OCI-LY7 (cell line): ENCODE measurements around the gene DLGAP5. TPM values are rescaled to one million over a fixed set of nuclear protein-coding genes. Genes with fewer than 3 reads are reported as not detected.
A peak's percentile ranks its signal among the peaks of the same experiment; 100 is the strongest.

Experiments used
- Bru-seq: library from RNA; stranded (reverse); fragments of 400-500 nt; gene quantifications from one replicate; lab custom pipeline; 2021; lab: Mats Ljungman, UMichigan
- BruChase-seq, 2 experiments: library from RNA; stranded (reverse); fragments of 400-500 nt; gene quantifications; one replicate each; lab custom pipeline; 2021; lab: Mats Ljungman, UMichigan
- BruUV-seq: library from RNA; stranded (reverse); fragments of 400-500 nt; replicated peaks from 2 replicates; lab custom pipeline; 2021; lab: Mats Ljungman, UMichigan
- CTCF ChIA-PET: fragments of 300-600 bp; sonication (Branson Sonifier 250); formaldehyde crosslinking; loops from one replicate; lab custom pipeline; 2022; ENCODE audit warnings: antibody characterized with exemption; ENCODE audit not compliant: unreplicated experiment; lab: Charles Lee
- POLR2A ChIA-PET: fragments of 300-600 bp; sonication (Branson Sonifier 250); formaldehyde crosslinking; loops from one replicate; lab custom pipeline; 2022; ENCODE audit warnings: antibody characterized with exemption; lab: Charles Lee
- DNase-seq: peaks from one replicate; pipeline ENCODE4 v3.0.0-alpha.2; 2015; ENCODE audit warnings: low spot score
- H2AFZ ChIP-seq: fragments of 200-600 bp; sonication (generic), shearing (Covaris generic); 2 replicates; pipeline ENCODE4 v1.6.1; 2014; ENCODE audit warnings: mild to moderate bottlenecking, antibody characterized with exemption, low read length, moderate library complexity
- H3K27ac ChIP-seq: fragments of 200-600 bp; sonication (generic); 2 replicates; pipeline ENCODE4 v1.5.1; 2014; ENCODE audit warnings: mixed run types, low read depth, mild to moderate bottlenecking, moderate library complexity, low read length, inconsistent platforms; ENCODE audit not compliant: poor library complexity, severe bottlenecking
- H3K36me3 ChIP-seq: fragments of 200-600 bp; sonication (generic); 2 replicates; pipeline ENCODE4 v1.6.1; 2014; ENCODE audit warnings: mild to moderate bottlenecking, antibody characterized with exemption, low read length, moderate library complexity, mixed read lengths; ENCODE audit not compliant: insufficient read depth
- H3K4me1 ChIP-seq: fragments of 200-600 bp; sonication (generic); 2 replicates; pipeline ENCODE4 v1.5.1; 2014; ENCODE audit warnings: mild to moderate bottlenecking, low read length; ENCODE audit not compliant: insufficient read depth, poor library complexity, severe bottlenecking
- H3K4me2 ChIP-seq: fragments of 200-600 bp; sonication (generic); 2 replicates; pipeline ENCODE4 v1.6.1; 2014; ENCODE audit warnings: mild to moderate bottlenecking, low read length
- H3K4me3 ChIP-seq: fragments of 200-600 bp; sonication (generic); 2 replicates; pipeline ENCODE4 v1.5.1; 2014; ENCODE audit warnings: mild to moderate bottlenecking, low read depth, low read length; ENCODE audit not compliant: poor library complexity, severe bottlenecking
- H3K79me2 ChIP-seq: fragments of 200-600 bp; sonication (generic); 2 replicates; pipeline ENCODE4 v1.6.1; 2016; ENCODE audit warnings: low read depth, mild to moderate bottlenecking, low read length, moderate library complexity, mixed read lengths; ENCODE audit not compliant: insufficient read depth
- H3K9me2 ChIP-seq: fragments of 200-600 bp; sonication (generic); 2 replicates; pipeline ENCODE4 v1.6.1; 2016; ENCODE audit warnings: mild to moderate bottlenecking, low read length, mixed read lengths; ENCODE audit not compliant: insufficient read depth
- H3K9me3 ChIP-seq: fragments of 200-600 bp; sonication (generic); 2 replicates; pipeline ENCODE4 v1.6.1; 2014; ENCODE audit warnings: mild to moderate bottlenecking, mixed run types, low read length, mixed read lengths
- H4K20me1 ChIP-seq: fragments of 200-600 bp; sonication (generic); 2 replicates; pipeline ENCODE4 v1.6.1; 2014; ENCODE audit warnings: mild to moderate bottlenecking, antibody characterized with exemption, low read length, moderate library complexity, mixed read lengths; ENCODE audit not compliant: insufficient read depth
- CTCF ChIP-seq: fragments of 200-600 bp; sonication (generic); conservative IDR thresholded peaks from 2 replicates; pipeline ENCODE4 v1.5.1; 2014; ENCODE audit warnings: mild to moderate bottlenecking, antibody characterized with exemption, low read length, moderate library complexity, mixed read lengths
- EZH2phosphoT487 ChIP-seq: fragments of 200-600 bp; sonication (generic); IDR thresholded peaks from 2 replicates; pipeline ENCODE4 v1.6.1; 2018; ENCODE audit warnings: low read depth, borderline replicate concordance, mild to moderate bottlenecking, mixed run types, antibody characterized with exemption, low read length, moderate library complexity, mixed read lengths
- intact Hi-C: fragments of 100-400 bp; cut with micrococcal nuclease; formaldehyde crosslinking; loops from one replicate; pipeline ENCODE4 v1.10.0; 2022; ENCODE audit not compliant: unreplicated experiment
- long read RNA-seq: library from polyadenylated mRNA; stranded (forward); transcript quantifications from one replicate; pipeline ENCODE4 v2.0.0, GENCODE V29; 2022
- total RNA-seq, 2 experiments: library from RNA; depleted of rRNA in 1 of 2; stranded (reverse); fragments of >200 nt in 1 of 2; shearing (Covaris generic) in 1 of 2; gene quantifications; 2 replicates each; pipeline ENCODE4 v1.2.3, GENCODE V29; 2014 to 2022

Gene DLGAP5
- total RNA-seq (2014; rRNA removed; shearing (Covaris generic)) (57.6 and 59.2 TPM in 2 replicates), total RNA-seq (2022) (92.2 and 94.4 TPM in 2 replicates), Bru-seq, nascent RNA (percentile 87 among the genes with signal in this experiment), BruChase-seq, experiment 1, labeled RNA remaining after a 6-hour chase (percentile 85 among the genes with signal in this experiment), BruChase-seq, experiment 2, labeled RNA remaining after a 2-hour chase (percentile 83 among the genes with signal in this experiment)
- long read RNA-seq, transcript DLGAP5-201 (19 exons, 2,973 nt) = major isoform, 177 of 282 reads
- long read RNA-seq, transcript DLGAP5-202 (20 exons, 2,954 nt) = minor isoform, 65 of 282 reads
- long read RNA-seq, partial matches to known transcripts = 13 of 282 reads
- long read RNA-seq, other reads (novel, unspliced or antisense) = 27 of 282 reads

GRCh38 chr14:55191203-55192053 is at the start of gene DLGAP5:
Gene DLGAP5, minus strand, starts transcription at chr14:55191585. Its CDS starts 2,406 bp downstream, at chr14:55189179.
- peaks cover 33% of the 10 kb centered on the region for H3K36me3 ChIP-seq
- CTCF ChIA-PET = interaction anchor here (1.0 kb wide), 1 partner anchor 10 kb away, joined by 3 read pairs; no protein-coding TSS in a partner anchor
- H2AFZ ChIP-seq = peak within 1 kb of the TSS; percentile 87
- H3K27ac ChIP-seq = peak within 1 kb of the TSS; percentile 69
- BruUV-seq = no TSS peak
- TF ChIP-seq CTCF = no peak
- no peak for TF ChIP-seq EZH2phosphoT487
- H3K4me3 ChIP-seq = peak within 1 kb of the TSS; percentile 75
- H3K4me2 ChIP-seq = peak within 1 kb of the TSS; percentile 77
- POLR2A ChIA-PET = interaction anchor here (0.6 to 2.0 kb wide), 16 partner anchors 9 to 309 kb away, joined by 3 to 6 read pairs (median 3); partner anchors contain the start of genes FBXO34 and MAPK1IP1L
- peaks cover 38% of the 10 kb centered on the region for H3K79me2 ChIP-seq
- peaks cover 8% of the 10 kb centered on the region; the same call in 1 of the 2 replicates for H3K9me3 ChIP-seq
- peak; percentile 98 for DNase-seq
- intact Hi-C loops = loop anchor here (5.0 kb wide), 2 partner anchors 81 to 89 kb away; partner anchors contain the start of gene FBXO34
- H3K4me1 ChIP-seq = peaks cover 24% of the 10 kb centered on the region
- peaks cover 11% of the 10 kb centered on the region for H4K20me1 ChIP-seq
- no peaks in the 10 kb centered on the region for H3K9me2 ChIP-seq

GRCh38 chr14:55240526-55241178 is 49.3 kb upstream of the DLGAP5 start:
- BruUV-seq = no TSS peak
- no peaks in the 10 kb centered on the region for H3K4me1 ChIP-seq
- no peaks in the 10 kb centered on the region for H3K9me2 ChIP-seq
- TF ChIP-seq EZH2phosphoT487 = no peak
- no peak for TF ChIP-seq CTCF
- no peaks in the 10 kb centered on the region for H4K20me1 ChIP-seq
- H3K27ac ChIP-seq = no peak overlapping the region
- no peak overlapping the region for H3K4me2 ChIP-seq
- ChIA-PET CTCF (no interaction called here), POLR2A (no interaction called here)
- H3K4me3 ChIP-seq = no peak overlapping the region
- no peak overlapping the region for H2AFZ ChIP-seq
- no peaks in the 10 kb centered on the region for H3K36me3 ChIP-seq
- DNase-seq = no peak
- H3K9me3 ChIP-seq = no peaks in the 10 kb centered on the region
- intact Hi-C loops = no loop called here
- H3K79me2 ChIP-seq = no peaks in the 10 kb centered on the region
